Prostate gland (tissue), 2 donors: ENCODE data around the gene SLFNL1.

Source experiments
- CTCF ChIP-seq, 4 experiments: fragments of 200-600 bp in 2 of 4; fragments of 450-650 bp in 2 of 4; sonication (generic) in 2 of 4; IDR thresholded peaks; 1 replicate in 3 of 4; 2 replicates in 1 of 4; pipeline ENCODE4 v1.5.1; 2016 to 2019; ENCODE audit warnings: antibody characterized with exemption in 4 of 4, mild to moderate bottlenecking in 2 of 4, moderate library complexity in 2 of 4
- POLR2A ChIP-seq: fragments of 450-650 bp; IDR thresholded peaks from one replicate; pipeline ENCODE4 v1.6.1; 2016; ENCODE audit warnings: antibody characterized with exemption, mild to moderate bottlenecking
- POLR2AphosphoS5 ChIP-seq: sonication (generic); formaldehyde crosslinking; IDR thresholded peaks from one replicate; pipeline ENCODE4 v1.6.1; 2017; ENCODE audit warnings: antibody characterized with exemption

GRCh38 chr1:40976952-40977690 lies 44.4 kb downstream of the SLFNL1 start:
- TF ChIP-seq POLR2A (no peak), CTCF (IDR thresholded peaks at IDR 0.05) (no peak), POLR2AphosphoS5 (no peak)
